Spleen (tissue), 11 donors: Measurements from ENCODE around the gene RRP1B. TPM values are rescaled to one million over a fixed set of nuclear protein-coding genes. Genes with fewer than 3 reads are reported as not detected.

Source experiments
- DNase-seq: peaks from one replicate; pipeline ENCODE4 v3.0.0-alpha.2; 2020
- H3K27ac ChIP-seq, 8 donors: fragments of 200-600 bp; sonication (generic) in 7 of 8; 1 replicate in 4 of 8; 2 replicates in 4 of 8; pipeline versions ENCODE4 v1.5.0 to v1.8.0; 2016 to 2021; ENCODE audit warnings: inconsistent platforms in 4 of 8, mild to moderate bottlenecking in 4 of 8, moderate library complexity in 1 of 8
- H3K27me3 ChIP-seq, 7 donors: fragments of 200-600 bp; sonication (generic) in 6 of 7; replicated peaks in 1 of 7; 1 replicate in 4 of 7; 2 replicates in 3 of 7; pipeline versions ENCODE4 v1.5.0 to v1.8.0; 2016 to 2021; ENCODE audit warnings: inconsistent platforms in 3 of 7, mild to moderate bottlenecking in 1 of 7
- H3K36me3 ChIP-seq, 6 donors: fragments of 200-600 bp; sonication (generic) in 5 of 6; 1 replicate in 4 of 6; 2 replicates in 2 of 6; pipeline versions ENCODE4 v1.5.0 to v1.8.0; 2016 to 2021; ENCODE audit warnings: inconsistent platforms in 2 of 6
- H3K4me1 ChIP-seq, 6 donors: fragments of 200-600 bp; sonication (generic) in 5 of 6; 1 replicate in 3 of 6; 2 replicates in 3 of 6; pipeline versions ENCODE4 v1.5.0 to v1.8.0; 2016 to 2021; ENCODE audit warnings: inconsistent platforms in 3 of 6
- H3K4me3 ChIP-seq, 8 donors: fragments of 200-600 bp; sonication (generic) in 7 of 8; 1 replicate in 4 of 8; 2 replicates in 4 of 8; pipeline versions ENCODE4 v1.5.0 to v1.8.0; 2016 to 2021; ENCODE audit warnings: inconsistent platforms in 4 of 8, mild to moderate bottlenecking in 4 of 8, moderate library complexity in 2 of 8
- H3K9me3 ChIP-seq, 8 donors: fragments of 200-600 bp; sonication (generic) in 7 of 8; 1 replicate in 4 of 8; 2 replicates in 4 of 8; pipeline versions ENCODE4 v1.5.0 to v1.8.0; 2016 to 2021; ENCODE audit warnings: inconsistent platforms in 4 of 8
- CTCF ChIP-seq, 11 experiments: fragments of 200-600 bp in 7 of 11; fragments of 450-650 bp in 4 of 11; sonication (generic) in 4 of 11; IDR thresholded peaks in 8 of 11; conservative IDR thresholded peaks in 3 of 11; 1 replicate in 7 of 11; 2 replicates in 4 of 11; pipeline versions ENCODE4 v1.4.0 to v1.8.0; 2016 to 2021; ENCODE audit warnings: antibody characterized with exemption in 11 of 11, inconsistent platforms in 4 of 11, mild to moderate bottlenecking in 1 of 11
- POLR2A ChIP-seq, 3 donors: fragments of 450-650 bp; IDR thresholded peaks; one replicate each; pipeline ENCODE4 v1.5.1; 2017; ENCODE audit warnings: antibody characterized with exemption in 3 of 3, mild to moderate bottlenecking in 1 of 3
- POLR2AphosphoS5 ChIP-seq, 3 donors: sonication (generic); formaldehyde crosslinking; IDR thresholded peaks; one replicate each; pipeline ENCODE4 v1.5.1; 2017; ENCODE audit warnings: antibody characterized with exemption in 3 of 3
- WGBS, 5 donors: extraction: QIAGEN DNeasy Blood & Tissue Kit in 3 of 5; methylation state at CpG; one replicate each; pipeline versions ENCODE4 v1.1.5 to v1.1.7; 2013 to 2018; 5-methylcytosine and 5-hydroxymethylcytosine counted together
- intact Hi-C: fragments of 100-400 bp; cut with DNase I; formaldehyde crosslinking; loops from one replicate; pipeline ENCODE4 v1.15.0; 2023; ENCODE audit warnings: low total_unique reads
- polyA plus RNA-seq, 3 donors: library from polyadenylated mRNA; stranded (reverse); fragments of 200-250 nt; gene quantifications; one replicate each; pipeline ENCODE4 v1.2.1, GENCODE V29; 2013
- total RNA-seq, 7 donors: library from RNA; depleted of rRNA in 3 of 7; stranded (reverse); fragments of >200 nt in 3 of 7; fragmentation: NEBNext Ultra II Directional in 4 of 7; extraction: Animal tissue kit (Norgen Biotek cat#: 25700) in 4 of 7; gene quantifications; one replicate each; pipeline versions ENCODE4 v1.1.0 to v1.2.1, GENCODE V29; 2016 to 2021
- donor health status: healthy with polysubstance abuse.
- donor health status: DM: no; HTN: no; CAD: no; lungs with moderate emphysema.
- donor health status: DM: no; HTN: no; CAD: no.
- donor health status: Bipolar disorder and iron deficiency.
- donor health status: healthy.
- donor health status: DM: no; HTN: no; CAD: no.
- donor health status: DM: yes; HTN: yes; CAD: no.

RRP1B gene
- total and polyA plus RNA-seq, 10 donors: 7.9 to 28.9 (median 25.4) TPM

- no peaks in the 10 kb centered on the region for H3K4me1 ChIP-seq
- DNase-seq: no peak
- no peaks in the 10 kb centered on the region for H3K9me3 ChIP-seq
- no peaks in the 10 kb centered on the region for H3K27me3 ChIP-seq
- TF ChIP-seq POLR2A (IDR thresholded peaks at IDR 0.05) (no peak), CTCF (IDR thresholded peaks at IDR 0.05 in 8 of 11, conservative IDR thresholded peaks at IDR 0.05 in 3 of 11) (no peak), POLR2AphosphoS5 (IDR thresholded peaks at IDR 0.05) (no peak)
- H3K4me3 ChIP-seq: no peak overlapping the region
- 87 to 97% (median 94%) methylated on average over 7 of the region's 7 CpGs for WGBS, 5 donors
- no peak overlapping the region for H3K27ac ChIP-seq
- no peaks in the 10 kb centered on the region for H3K36me3 ChIP-seq
- intact Hi-C loops: no loop called here
Measured at GRCh38 chr21:43635436-43635835, 23.9 kb upstream of the RRP1B start.

GRCh38 chr21:43637530-43638158 lies 21.7 kb upstream of the RRP1B start:
- Histone ChIP-seq H3K27me3 (no peaks in the 10 kb centered on the region), H3K4me3 (no peak overlapping the region), H3K36me3 (no peaks in the 10 kb centered on the region), H3K27ac (no peak overlapping the region), H3K9me3 (no peaks in the 10 kb centered on the region), H3K4me1 (no peaks in the 10 kb centered on the region)
- TF ChIP-seq POLR2AphosphoS5 (IDR thresholded peaks at IDR 0.05) (no peak), POLR2A (IDR thresholded peaks at IDR 0.05) (no peak), CTCF (IDR thresholded peaks at IDR 0.05 in 8 of 11, conservative IDR thresholded peaks at IDR 0.05 in 3 of 11) (no peak)
- intact Hi-C loops: no loop called here
- DNase-seq: no peak
- WGBS, 5 donors: 70 to 87% (median 82%) methylated on average over 3 of the region's 3 CpGs

GRCh38 chr21:43639470-43640353 lies 19.6 kb upstream of the RRP1B start:
- no peaks in the 10 kb centered on the region for H3K36me3 ChIP-seq
- no peaks in the 10 kb centered on the region for H3K9me3 ChIP-seq
- no peak for DNase-seq
- TF ChIP-seq POLR2AphosphoS5 (IDR thresholded peaks at IDR 0.05): no peak
- TF ChIP-seq CTCF (IDR thresholded peaks at IDR 0.05 in 8 of 11, conservative IDR thresholded peaks at IDR 0.05 in 3 of 11): no peak
- no peak for TF ChIP-seq POLR2A (IDR thresholded peaks at IDR 0.05)
- H3K4me3 ChIP-seq: no peak overlapping the region
- no peak overlapping the region for H3K27ac ChIP-seq
- 75 to 89% (median 76%) methylated on average over 7 of the region's 7 CpGs for WGBS, 5 donors
- H3K4me1 ChIP-seq: peaks cover 0 to 4% (median 0%) of the 10 kb centered on the region in 6 donors
- no peaks in the 10 kb centered on the region for H3K27me3 ChIP-seq
- intact Hi-C loops: no loop called here

GRCh38 chr21:43640400-43640799 lies 19.0 kb upstream of the RRP1B start:
- Histone ChIP-seq H3K4me3 (no peak overlapping the region), H3K4me1 (peaks cover 3 to 11% (median 4%) of the 10 kb centered on the region in 6 donors), H3K27ac (no peak overlapping the region), H3K36me3 (no peaks in the 10 kb centered on the region), H3K27me3 (no peaks in the 10 kb centered on the region), H3K9me3 (no peaks in the 10 kb centered on the region)
- 67 to 90% (median 73%) methylated on average over 3 of the region's 3 CpGs for WGBS, 5 donors
- DNase-seq: no peak
- TF ChIP-seq POLR2AphosphoS5 (IDR thresholded peaks at IDR 0.05) (no peak), CTCF (IDR thresholded peaks at IDR 0.05 in 8 of 11, conservative IDR thresholded peaks at IDR 0.05 in 3 of 11) (no peak), POLR2A (IDR thresholded peaks at IDR 0.05) (no peak)
- intact Hi-C loops: no loop called here
